Gastroesophageal sphincter (tissue), 4 donors: ENCODE data around the gene HIP1R. TPM values are rescaled to one million over a fixed set of nuclear protein-coding genes. Genes with fewer than 3 reads are reported as not detected.
A peak's percentile ranks its signal among the peaks of the same experiment; 100 is the strongest.

ENCODE experiments used
- ATAC-seq: fragments of 150-250 bp; one replicate; pipeline ENCODE4 v1.9.1; 2016; ENCODE audit warnings: mild to moderate bottlenecking, moderate library complexity
- H3K27ac ChIP-seq, 4 donors: fragments of 200-600 bp; sonication (generic) in 3 of 4; 1 replicate in 3 of 4; 2 replicates in 1 of 4; pipeline ENCODE4 v1.5.1; 2016 to 2019
- H3K27me3 ChIP-seq: fragments of 200-600 bp; sonication (generic); one replicate; pipeline ENCODE4 v1.5.1; 2019
- H3K36me3 ChIP-seq, 2 donors: fragments of 200-600 bp; sonication (generic); one replicate each; pipeline ENCODE4 v1.5.1; 2019; ENCODE audit warnings: control low read depth in 1 of 2
- H3K4me1 ChIP-seq, 3 donors: fragments of 200-600 bp; sonication (generic); 1 replicate in 2 of 3; 2 replicates in 1 of 3; pipeline ENCODE4 v1.5.1; 2016 to 2019; ENCODE audit warnings: control low read depth in 2 of 3
- H3K4me3 ChIP-seq, 2 donors: fragments of 200-600 bp; sonication (generic); one replicate each; pipeline ENCODE4 v1.5.1; 2019; ENCODE audit warnings: mild to moderate bottlenecking in 1 of 2, moderate library complexity in 1 of 2
- H3K9me3 ChIP-seq, 3 donors: fragments of 200-600 bp; sonication (generic); one replicate each; pipeline ENCODE4 v1.5.1; 2017 to 2019; ENCODE audit warnings: control low read depth in 2 of 3
- CTCF ChIP-seq, 4 experiments: fragments of 200-600 bp in 2 of 4; fragments of 450-650 bp in 2 of 4; sonication (generic) in 1 of 4; IDR thresholded peaks; one replicate each; pipeline ENCODE4 v1.5.1; 2017 to 2019; ENCODE audit warnings: antibody characterized with exemption in 4 of 4, mild to moderate bottlenecking in 2 of 4, moderate library complexity in 2 of 4
- EP300 ChIP-seq: sonication (generic); formaldehyde crosslinking; IDR thresholded peaks from one replicate; pipeline ENCODE4 v1.6.1; 2017; ENCODE audit warnings: antibody characterized with exemption, mild to moderate bottlenecking
- POLR2A ChIP-seq, 2 donors: fragments of 450-650 bp; IDR thresholded peaks; one replicate each; pipeline ENCODE4 v1.6.1; 2017; ENCODE audit warnings: antibody characterized with exemption in 2 of 2, mild to moderate bottlenecking in 2 of 2, moderate library complexity in 1 of 2
- POLR2AphosphoS5 ChIP-seq: sonication (generic); formaldehyde crosslinking; IDR thresholded peaks from one replicate; pipeline ENCODE4 v1.6.1; 2017; ENCODE audit warnings: antibody characterized with exemption
- WGBS, 2 donors: methylation state at CpG; one replicate each; pipeline ENCODE4 v1.1.5; 2018; ENCODE audit warnings: low coverage in 1 of 2; 5-methylcytosine and 5-hydroxymethylcytosine counted together
- total RNA-seq, 4 donors: library from RNA; depleted of rRNA; stranded (reverse); fragments of >200 nt; gene quantifications; one replicate each; pipeline ENCODE4 v1.1.0, GENCODE V29; 2016

The HIP1R gene
- total RNA-seq, 4 donors from 2014 or later = 10.2 to 32.5 (median 23.9) TPM

- peaks cover 0 to 43% (median 13%) of the 10 kb centered on the region in 3 donors for H3K4me1 ChIP-seq
- H3K27me3 ChIP-seq = no peaks in the 10 kb centered on the region
- H3K36me3 ChIP-seq = no peaks in the 10 kb centered on the region
- ATAC-seq = peak; percentile 49
- no peaks in the 10 kb centered on the region for H3K9me3 ChIP-seq
- no peak overlapping the region for H3K4me3 ChIP-seq
- no peak for TF ChIP-seq POLR2AphosphoS5
- TF ChIP-seq EP300 = no peak
- no peak for TF ChIP-seq POLR2A (IDR thresholded peaks at IDR 0.05)
- TF ChIP-seq CTCF (IDR thresholded peaks at IDR 0.05) = no peak
- 45 to 47% methylated on average over 14 to 15 of the region's 23 CpGs for WGBS, 2 donors
- peak overlapping the region in 3 of 4 donors; percentile 67 to 76 (median 71) for H3K27ac ChIP-seq
Observed at GRCh38 chr12:122841544-122842321, 6.5 kb downstream of the HIP1R start.

GRCh38 chr12:122842505-122843405 is 7.5 kb downstream of the HIP1R start:
- 82 to 100% methylated on average over 4 to 6 of the region's 22 CpGs for WGBS, 2 donors
- Histone ChIP-seq H3K27me3 (no peaks in the 10 kb centered on the region), H3K9me3 (no peaks in the 10 kb centered on the region), H3K4me3 (no peak overlapping the region), H3K27ac (peak overlapping the region in 3 of 4 donors; percentile 67 to 76 (median 71)), H3K4me1 (peaks cover 0 to 37% (median 13%) of the 10 kb centered on the region in 3 donors), H3K36me3 (no peaks in the 10 kb centered on the region)
- no peak for TF ChIP-seq EP300
- no peak for TF ChIP-seq POLR2AphosphoS5
- no peak for TF ChIP-seq CTCF (IDR thresholded peaks at IDR 0.05)
- no peak for TF ChIP-seq POLR2A (IDR thresholded peaks at IDR 0.05)
- no peak for ATAC-seq

GRCh38 chr12:122843455-122843854 is 8.2 kb downstream of the HIP1R start:
- TF ChIP-seq CTCF (IDR thresholded peaks at IDR 0.05) (no peak), EP300 (no peak), POLR2A (IDR thresholded peaks at IDR 0.05) (no peak), POLR2AphosphoS5 (no peak)
- Histone ChIP-seq H3K4me3 (no peak overlapping the region), H3K27me3 (no peaks in the 10 kb centered on the region), H3K27ac (peak overlapping the region in 1 of 4 donors; percentile 76), H3K4me1 (peaks cover 0 to 37% (median 13%) of the 10 kb centered on the region in 3 donors), H3K36me3 (no peaks in the 10 kb centered on the region), H3K9me3 (no peaks in the 10 kb centered on the region)
- WGBS, 2 donors = 100% methylated on average over 4 of the region's 8 CpGs; no CpG with 5 or more reads in 1 of the 2 donors
- no peak for ATAC-seq

- no peak for ATAC-seq
- H3K27me3 ChIP-seq = no peaks in the 10 kb centered on the region
- H3K4me3 ChIP-seq = no peak overlapping the region
- no peaks in the 10 kb centered on the region for H3K36me3 ChIP-seq
- no peak for TF ChIP-seq POLR2A (IDR thresholded peaks at IDR 0.05)
- TF ChIP-seq EP300 = no peak
- TF ChIP-seq POLR2AphosphoS5 = no peak
- no peak for TF ChIP-seq CTCF (IDR thresholded peaks at IDR 0.05)
- peak overlapping the region in 2 of 4 donors; percentile 33 to 42 for H3K27ac ChIP-seq
- peaks cover 0 to 37% (median 13%) of the 10 kb centered on the region in 3 donors for H3K4me1 ChIP-seq
- 92% methylated on average over 2 of the region's 8 CpGs; no CpG with 5 or more reads in 1 of the 2 donors for WGBS, 2 donors
- H3K9me3 ChIP-seq = no peaks in the 10 kb centered on the region
Observed at GRCh38 chr12:122844366-122844971, 9.2 kb downstream of the HIP1R start.
